Dedifferentiated amniotic fluid mesenchymal stem cell (primary cell): ENCODE results near the gene CTDSPL.
"Not testable (repeated sequence)": the region's sequence is repeated elsewhere in the genome, so short reads cannot be mapped to it uniquely, and the experiment has no call there.

Experiments used
- DNase-seq: peaks from one replicate; pipeline ENCODE4 v3.0.0-alpha.2; 2016; ENCODE audit errors: extremely low spot score

CTDSPL gene

GRCh38 chr3:37861620-37862041 is at the start of gene CTDSPL:
CTDSPL (plus strand) TSS chr3:37861880; CDS start chr3:37862200, 320 bp downstream.
- DNase-seq, result no peak

- no peak for DNase-seq
Measured at GRCh38 chr3:37812499-37812896, 49.2 kb upstream of the CTDSPL start.

GRCh38 chr3:37813403-37813802 is 48.3 kb upstream of the CTDSPL start:
- DNase-seq, result no peak

- DNase-seq, result peak; percentile 22
Measured at GRCh38 chr3:37814547-37814946, 47.1 kb upstream of the CTDSPL start.

- DNase-seq, result not testable (repeated sequence)
Measured at GRCh38 chr3:37815156-37815555, 46.5 kb upstream of the CTDSPL start.

- no peak for DNase-seq
Measured at GRCh38 chr3:37816271-37816670, 45.4 kb upstream of the CTDSPL start.

GRCh38 chr3:37819591-37819990 is 42.1 kb upstream of the CTDSPL start:
- DNase-seq, result no peak

GRCh38 chr3:37820286-37820685 is 41.4 kb upstream of the CTDSPL start:
- no peak for DNase-seq

GRCh38 chr3:37823189-37823588 is 38.5 kb upstream of the CTDSPL start:
- DNase-seq, result no peak

- no peak for DNase-seq
Measured at GRCh38 chr3:37824090-37824953, 37.4 kb upstream of the CTDSPL start.

GRCh38 chr3:37824954-37825328 is 36.7 kb upstream of the CTDSPL start:
- DNase-seq, result no peak

GRCh38 chr3:37825744-37826400 is 35.8 kb upstream of the CTDSPL start:
- DNase-seq, result no peak

GRCh38 chr3:37826502-37826901 is 35.2 kb upstream of the CTDSPL start:
- no peak for DNase-seq

GRCh38 chr3:37826933-37827332 is 34.7 kb upstream of the CTDSPL start:
- no peak for DNase-seq

- DNase-seq, result no peak
Measured at GRCh38 chr3:37832480-37832879, 29.2 kb upstream of the CTDSPL start.

GRCh38 chr3:37833302-37834186 is 28.1 kb upstream of the CTDSPL start:
- DNase-seq, result peak; percentile 12

GRCh38 chr3:37836589-37836988 is 25.1 kb upstream of the CTDSPL start:
- peak; percentile 7 for DNase-seq

- no peak for DNase-seq
Measured at GRCh38 chr3:37847689-37848088, 14.0 kb upstream of the CTDSPL start.

- no peak for DNase-seq
Measured at GRCh38 chr3:37849146-37849923, 12.3 kb upstream of the CTDSPL start.

GRCh38 chr3:37852097-37852496 is 9.6 kb upstream of the CTDSPL start:
- DNase-seq, result no peak

- DNase-seq, result no peak
Measured at GRCh38 chr3:37852771-37853170, 8.9 kb upstream of the CTDSPL start.
